PFSK-1 (cell line): ENCODE results near the gene EXOC6B.

ENCODE experiments used
- FOXP2 ChIP-seq: optimal IDR thresholded peaks from 2 replicates; pipeline ENCODE3; 2011; ENCODE audit warnings: borderline replicate concordance, control low read depth, inconsistent platforms; ENCODE audit not compliant: insufficient read depth; ENCODE audit errors: extremely low read length, extremely low read depth
- POLR2AphosphoS5 ChIP-seq: IDR thresholded peaks from 2 replicates; pipeline ENCODE4 v1.6.1; 2012; ENCODE audit warnings: low read depth, mild to moderate bottlenecking, control low read depth, low read length, moderate library complexity
- SIN3A ChIP-seq: IDR thresholded peaks from 2 replicates; pipeline ENCODE4 v1.6.1; 2012; ENCODE audit warnings: mild to moderate bottlenecking, low read length, moderate library complexity, borderline replicate concordance; ENCODE audit not compliant: insufficient read depth
- TAF1 ChIP-seq: IDR thresholded peaks from 2 replicates; pipeline ENCODE4 v1.6.1; 2012; ENCODE audit warnings: low read length, control low read depth, borderline replicate concordance; ENCODE audit not compliant: insufficient read depth
- TF ChIP-seq, protein P1 (sequence below), 2 experiments: IDR thresholded peaks; 2 replicates each; pipeline versions ENCODE4 v1.6.1 to v1.8.0; 2011 to 2012; ENCODE audit warnings: low read depth in 2 of 2, low read length in 2 of 2, control low read depth in 1 of 2, inconsistent platforms in 1 of 2, mild to moderate bottlenecking in 1 of 2, moderate library complexity in 1 of 2; ENCODE audit not compliant: insufficient read depth in 1 of 2

Gene EXOC6B

DNA sequence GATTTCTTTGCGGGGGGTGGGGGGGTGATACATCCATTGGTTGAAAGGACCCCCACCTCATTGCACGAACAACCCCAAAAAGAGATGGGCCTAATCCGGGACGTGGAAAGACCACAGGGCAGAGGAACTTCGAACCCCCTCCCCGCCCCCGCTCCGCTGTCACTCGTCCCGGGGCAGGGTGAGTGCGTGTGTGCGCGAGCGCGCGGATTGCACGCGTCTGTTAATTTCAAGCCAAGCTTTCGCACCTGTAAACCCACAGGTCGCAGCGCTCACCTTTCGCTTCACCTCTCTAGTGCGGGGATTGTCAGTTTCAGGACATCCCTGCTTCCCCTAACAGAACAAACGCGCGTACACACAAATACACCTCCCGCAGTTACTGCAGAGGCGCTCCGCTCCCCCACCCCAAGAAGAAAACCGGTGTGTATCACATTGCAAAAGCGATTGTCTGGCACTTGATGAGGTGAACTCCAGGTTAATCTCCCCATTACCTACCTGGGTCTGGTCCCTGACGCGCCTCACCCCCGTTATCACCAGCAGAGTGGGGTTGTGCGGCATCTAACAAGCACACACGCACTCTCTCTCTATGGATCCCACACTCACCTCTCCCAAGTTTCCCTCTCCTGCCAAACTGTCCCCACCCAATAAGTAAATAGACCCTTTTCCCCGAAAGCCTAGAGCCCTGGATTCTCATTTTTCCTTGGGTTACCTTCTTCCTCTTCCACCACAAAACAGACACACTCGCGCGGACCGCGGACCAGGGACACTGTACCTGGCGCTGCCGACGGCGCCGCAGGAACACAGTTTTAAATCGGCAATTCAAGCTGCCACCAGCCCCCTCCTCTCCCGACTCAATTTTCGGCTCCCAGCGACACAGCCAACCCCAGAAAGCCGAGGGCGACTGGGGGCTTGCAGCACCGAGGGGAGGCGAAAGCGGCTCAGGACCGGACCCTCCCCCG is 679.2 kb downstream of the EXOC6B start:
- TF ChIP-seq FOXP2 (no peak), TAF1 (no peak), SIN3A (no peak), POLR2AphosphoS5 (no peak)
- TF ChIP-seq, protein P1, sequence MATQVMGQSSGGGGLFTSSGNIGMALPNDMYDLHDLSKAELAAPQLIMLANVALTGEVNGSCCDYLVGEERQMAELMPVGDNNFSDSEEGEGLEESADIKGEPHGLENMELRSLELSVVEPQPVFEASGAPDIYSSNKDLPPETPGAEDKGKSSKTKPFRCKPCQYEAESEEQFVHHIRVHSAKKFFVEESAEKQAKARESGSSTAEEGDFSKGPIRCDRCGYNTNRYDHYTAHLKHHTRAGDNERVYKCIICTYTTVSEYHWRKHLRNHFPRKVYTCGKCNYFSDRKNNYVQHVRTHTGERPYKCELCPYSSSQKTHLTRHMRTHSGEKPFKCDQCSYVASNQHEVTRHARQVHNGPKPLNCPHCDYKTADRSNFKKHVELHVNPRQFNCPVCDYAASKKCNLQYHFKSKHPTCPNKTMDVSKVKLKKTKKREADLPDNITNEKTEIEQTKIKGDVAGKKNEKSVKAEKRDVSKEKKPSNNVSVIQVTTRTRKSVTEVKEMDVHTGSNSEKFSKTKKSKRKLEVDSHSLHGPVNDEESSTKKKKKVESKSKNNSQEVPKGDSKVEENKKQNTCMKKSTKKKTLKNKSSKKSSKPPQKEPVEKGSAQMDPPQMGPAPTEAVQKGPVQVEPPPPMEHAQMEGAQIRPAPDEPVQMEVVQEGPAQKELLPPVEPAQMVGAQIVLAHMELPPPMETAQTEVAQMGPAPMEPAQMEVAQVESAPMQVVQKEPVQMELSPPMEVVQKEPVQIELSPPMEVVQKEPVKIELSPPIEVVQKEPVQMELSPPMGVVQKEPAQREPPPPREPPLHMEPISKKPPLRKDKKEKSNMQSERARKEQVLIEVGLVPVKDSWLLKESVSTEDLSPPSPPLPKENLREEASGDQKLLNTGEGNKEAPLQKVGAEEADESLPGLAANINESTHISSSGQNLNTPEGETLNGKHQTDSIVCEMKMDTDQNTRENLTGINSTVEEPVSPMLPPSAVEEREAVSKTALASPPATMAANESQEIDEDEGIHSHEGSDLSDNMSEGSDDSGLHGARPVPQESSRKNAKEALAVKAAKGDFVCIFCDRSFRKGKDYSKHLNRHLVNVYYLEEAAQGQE (IDR thresholded peaks at IDR 0.05; ENCODE audit: insufficient read depth in 1 of 2, low read depth in 2 of 2, low read length in 2 of 2) = no peak

DNA sequence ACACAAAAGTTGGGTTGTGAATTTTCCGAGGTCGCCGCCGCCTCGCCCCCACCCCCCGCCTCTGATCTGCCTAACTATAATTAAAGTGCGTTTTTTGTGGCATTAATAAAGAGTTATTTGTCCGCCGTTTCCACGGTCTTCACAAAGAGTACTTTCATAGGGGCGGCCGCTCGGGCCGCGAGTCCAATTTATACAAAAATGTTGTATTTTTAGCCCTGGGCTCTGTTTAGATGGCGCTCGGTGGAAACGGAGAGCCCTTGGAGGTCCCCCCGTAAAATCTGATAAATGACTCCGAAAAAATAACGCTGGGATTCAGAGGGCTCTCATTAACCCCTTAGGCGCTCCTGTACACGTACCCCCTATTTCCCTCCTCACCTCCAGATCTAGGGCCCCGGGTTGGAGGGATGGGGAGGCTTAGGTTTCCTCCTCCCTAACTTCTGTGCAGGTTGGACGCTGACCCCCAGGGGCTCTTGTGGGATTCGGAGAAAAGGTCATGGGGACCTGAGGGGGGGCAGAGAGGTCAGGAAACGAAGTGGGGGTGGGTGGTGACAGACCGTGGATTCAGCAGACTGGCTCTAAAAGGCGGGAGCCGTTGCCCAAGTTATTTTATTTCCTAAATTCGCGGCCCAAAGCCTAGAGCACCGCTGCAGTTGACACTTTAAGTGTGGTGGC is 680.0 kb downstream of the EXOC6B start:
- TF ChIP-seq POLR2AphosphoS5 = no peak
- TF ChIP-seq SIN3A = no peak
- no peak for TF ChIP-seq FOXP2
- TF ChIP-seq, protein P1 (IDR thresholded peaks at IDR 0.05; ENCODE audit: insufficient read depth in 1 of 2, low read depth in 2 of 2, low read length in 2 of 2) = no peak
- no peak for TF ChIP-seq TAF1

DNA sequence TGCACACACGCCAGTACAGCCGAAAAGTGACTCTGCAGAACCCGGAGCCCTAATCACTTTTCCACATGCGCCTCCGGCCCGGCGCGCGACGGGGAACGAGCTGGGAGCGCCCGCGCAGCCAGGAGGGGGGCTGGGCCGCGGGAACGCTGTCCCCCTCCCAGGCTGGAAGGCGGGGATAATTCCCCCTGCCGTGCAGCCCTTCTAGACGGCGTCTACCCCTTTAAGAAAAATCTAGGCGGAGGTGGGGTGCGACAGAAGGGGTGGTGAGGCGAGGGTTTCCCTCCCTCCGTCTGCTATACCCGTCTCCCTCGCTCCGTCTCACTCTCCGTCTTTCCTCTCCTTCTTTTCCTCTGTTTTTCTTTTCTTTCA is 680.6 kb downstream of the EXOC6B start:
- TF ChIP-seq TAF1 = no peak
- TF ChIP-seq SIN3A = no peak
- no peak for TF ChIP-seq POLR2AphosphoS5
- TF ChIP-seq FOXP2 = no peak
- TF ChIP-seq, protein P1 (IDR thresholded peaks at IDR 0.05; ENCODE audit: insufficient read depth in 1 of 2, low read depth in 2 of 2, low read length in 2 of 2) = no peak

DNA sequence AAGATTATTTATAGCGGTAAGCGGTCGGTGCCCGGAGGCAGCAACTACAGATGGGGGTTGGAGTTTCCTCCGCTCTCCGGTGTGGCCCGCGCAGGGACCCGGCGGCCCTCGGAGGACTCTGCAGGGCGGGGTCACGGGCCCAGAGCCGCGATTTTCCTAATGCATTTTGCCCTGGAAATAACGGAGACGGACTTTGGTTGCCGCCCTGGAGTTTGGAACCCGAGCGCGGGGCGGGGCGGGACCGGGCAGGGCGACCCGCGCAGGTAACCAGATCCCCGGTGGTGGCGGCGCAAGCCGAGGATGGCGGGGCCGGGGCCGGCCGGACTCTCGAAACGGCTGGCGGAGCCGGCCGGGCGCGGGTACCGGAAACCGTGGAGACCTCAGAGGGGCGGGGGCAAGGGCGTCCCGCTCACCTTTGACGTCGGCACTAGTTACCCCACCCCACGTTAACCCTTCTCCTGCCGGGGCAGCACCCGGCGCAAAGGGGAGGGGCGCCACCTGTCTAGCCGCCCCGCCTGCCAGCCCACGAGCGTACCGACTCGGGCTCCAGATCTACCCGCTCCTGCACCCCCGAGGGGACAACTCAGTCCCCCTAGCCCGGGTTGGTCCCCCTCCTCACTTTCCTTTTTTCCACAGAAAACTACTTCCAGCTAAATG is 681.1 kb downstream of the EXOC6B start:
- TF ChIP-seq TAF1 (no peak), POLR2AphosphoS5 (no peak), FOXP2 (no peak), SIN3A (no peak)
- TF ChIP-seq, protein P1 (IDR thresholded peaks at IDR 0.05; ENCODE audit: insufficient read depth in 1 of 2, low read depth in 2 of 2, low read length in 2 of 2) = no peak
